Osteoblast (primary cell): ENCODE measurements around the gene ADTRP. TPM values are rescaled to one million over a fixed set of nuclear protein-coding genes. Genes with fewer than 3 reads are reported as not detected.
"Not testable (repeated sequence)": the region's sequence is repeated elsewhere in the genome, so short reads cannot be mapped to it uniquely, and the experiment has no call there.

Source experiments
- DNase-seq: peaks from one replicate; pipeline ENCODE4 v3.0.0; 2011; ENCODE audit warnings: low spot score, mixed read lengths; ENCODE audit not compliant: insufficient read length; ENCODE audit errors: missing footprints
- H2AFZ ChIP-seq: 2 replicates; pipeline ENCODE4 v1.6.0; 2011; ENCODE audit warnings: mild to moderate bottlenecking, low read length
- H3K27ac ChIP-seq: 2 replicates; pipeline ENCODE4 v1.5.1; 2011; ENCODE audit warnings: mild to moderate bottlenecking, low read depth, low read length, moderate library complexity
- H3K27me3 ChIP-seq: 2 replicates; pipeline ENCODE4 v1.6.0; 2012; ENCODE audit warnings: mild to moderate bottlenecking, control low read depth, inconsistent platforms, low read length, moderate library complexity; ENCODE audit not compliant: insufficient read depth
- H3K36me3 ChIP-seq: 2 replicates; pipeline ENCODE4 v1.5.1; 2011; ENCODE audit warnings: mild to moderate bottlenecking, low read length, control low read depth, moderate library complexity; ENCODE audit not compliant: insufficient read depth
- H3K4me1 ChIP-seq: 2 replicates; pipeline ENCODE4 v1.5.1; 2011; ENCODE audit warnings: mild to moderate bottlenecking, low read length, control low read depth, moderate library complexity; ENCODE audit not compliant: insufficient read depth
- H3K4me2 ChIP-seq: 2 replicates; pipeline ENCODE4 v1.6.0; 2011; ENCODE audit warnings: mild to moderate bottlenecking, low read length; ENCODE audit not compliant: insufficient read depth
- H3K4me3 ChIP-seq: fragments of 200-600 bp; sonication (generic); 3 replicates; pipeline ENCODE4 v1.5.1; 2012; ENCODE audit warnings: mild to moderate bottlenecking, low read length, inconsistent platforms; ENCODE audit not compliant: insufficient read depth
- H3K79me2 ChIP-seq: 2 replicates; pipeline ENCODE4 v1.6.0; 2012; ENCODE audit warnings: mild to moderate bottlenecking, low read length, control low read depth, inconsistent platforms; ENCODE audit not compliant: insufficient read depth
- H3K9me3 ChIP-seq: 2 replicates; pipeline ENCODE4 v1.5.1; 2011; ENCODE audit warnings: low read depth, low read length, control low read depth
- H4K20me1 ChIP-seq: 2 replicates; pipeline ENCODE4 v1.6.0; 2012; ENCODE audit warnings: mild to moderate bottlenecking, low read length, control low read depth; ENCODE audit not compliant: insufficient read depth
- total RNA-seq: library from RNA; depleted of rRNA; stranded (reverse); fragments of >200 nt; gene quantifications from 2 replicates; pipeline ENCODE4 v1.2.3, GENCODE V29; 2012
- TF ChIP-seq, protein P1 (sequence below): IDR thresholded peaks from 2 replicates; pipeline ENCODE4 v1.5.1; 2011; ENCODE audit warnings: mild to moderate bottlenecking, low read depth, low read length, moderate library complexity; ENCODE audit errors: extremely low read depth

ADTRP gene
- total RNA-seq, 1 donor: 0.72 TPM

DNA sequence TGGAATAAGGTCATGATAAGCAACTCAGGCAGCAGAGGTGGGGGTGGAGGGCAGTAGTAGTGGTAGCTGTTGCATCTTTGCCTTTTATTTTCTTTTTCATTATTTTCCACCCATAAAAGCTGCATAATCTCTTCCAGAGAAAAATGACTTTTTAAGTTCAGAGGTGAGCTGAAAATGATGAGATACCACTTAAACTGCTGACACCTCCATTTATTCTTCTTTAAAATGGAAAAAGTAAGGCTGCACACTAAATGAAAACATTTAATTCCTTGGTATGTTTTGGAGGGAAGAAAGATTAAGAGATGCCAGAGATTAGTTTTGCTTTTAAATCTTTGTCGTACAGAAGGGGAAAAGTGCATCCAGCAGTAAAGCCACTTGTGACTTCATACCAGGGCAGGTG is 97.2 kb downstream of the ADTRP start:
- TF ChIP-seq, protein P1, sequence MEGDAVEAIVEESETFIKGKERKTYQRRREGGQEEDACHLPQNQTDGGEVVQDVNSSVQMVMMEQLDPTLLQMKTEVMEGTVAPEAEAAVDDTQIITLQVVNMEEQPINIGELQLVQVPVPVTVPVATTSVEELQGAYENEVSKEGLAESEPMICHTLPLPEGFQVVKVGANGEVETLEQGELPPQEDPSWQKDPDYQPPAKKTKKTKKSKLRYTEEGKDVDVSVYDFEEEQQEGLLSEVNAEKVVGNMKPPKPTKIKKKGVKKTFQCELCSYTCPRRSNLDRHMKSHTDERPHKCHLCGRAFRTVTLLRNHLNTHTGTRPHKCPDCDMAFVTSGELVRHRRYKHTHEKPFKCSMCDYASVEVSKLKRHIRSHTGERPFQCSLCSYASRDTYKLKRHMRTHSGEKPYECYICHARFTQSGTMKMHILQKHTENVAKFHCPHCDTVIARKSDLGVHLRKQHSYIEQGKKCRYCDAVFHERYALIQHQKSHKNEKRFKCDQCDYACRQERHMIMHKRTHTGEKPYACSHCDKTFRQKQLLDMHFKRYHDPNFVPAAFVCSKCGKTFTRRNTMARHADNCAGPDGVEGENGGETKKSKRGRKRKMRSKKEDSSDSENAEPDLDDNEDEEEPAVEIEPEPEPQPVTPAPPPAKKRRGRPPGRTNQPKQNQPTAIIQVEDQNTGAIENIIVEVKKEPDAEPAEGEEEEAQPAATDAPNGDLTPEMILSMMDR: no peak
- Histone ChIP-seq H2AFZ (no peak overlapping the region), H3K79me2 (no peaks in the 10 kb centered on the region), H4K20me1 (no peaks in the 10 kb centered on the region), H3K4me3 (no peak overlapping the region), H3K27me3 (no peaks in the 10 kb centered on the region), H3K27ac (no peak overlapping the region), H3K4me2 (no peak overlapping the region), H3K4me1 (peaks cover 14% of the 10 kb centered on the region), H3K36me3 (no peaks in the 10 kb centered on the region), H3K9me3 (no peaks in the 10 kb centered on the region)
- DNase-seq: no peak

DNA sequence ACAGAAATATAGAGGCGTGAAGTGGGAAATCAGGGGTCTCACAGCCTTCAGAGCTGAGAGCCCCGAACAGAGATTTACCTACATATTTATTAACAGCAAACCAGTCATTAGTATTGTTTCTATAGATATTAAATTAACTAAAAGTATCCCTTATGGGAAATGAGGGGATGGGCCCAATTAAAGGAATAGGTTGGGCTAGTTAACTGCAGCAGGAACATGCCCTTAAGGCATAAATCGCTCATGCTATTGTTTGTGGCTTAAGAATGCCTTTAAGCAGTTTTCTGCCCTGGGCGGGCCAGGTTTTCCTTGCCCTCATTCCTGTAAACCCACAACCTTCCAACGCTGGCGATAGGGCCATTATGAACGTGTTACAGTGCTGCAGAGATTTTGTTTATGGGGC is 98.1 kb downstream of the ADTRP start:
- not testable (repeated sequence) for DNase-seq, H3K79me2 ChIP-seq, H3K4me3 ChIP-seq, H3K27ac ChIP-seq, H3K27me3 ChIP-seq, H4K20me1 ChIP-seq, H3K36me3 ChIP-seq, H2AFZ ChIP-seq, H3K9me3 ChIP-seq, H3K4me2 ChIP-seq, H3K4me1 ChIP-seq

GRCh38 chr6:11679099-11679498 is 99.5 kb downstream of the ADTRP start:
- Histone ChIP-seq H3K27ac (no peak overlapping the region), H3K36me3 (no peaks in the 10 kb centered on the region), H3K9me3 (no peaks in the 10 kb centered on the region), H3K4me1 (no peaks in the 10 kb centered on the region), H3K27me3 (no peaks in the 10 kb centered on the region), H3K4me2 (no peak overlapping the region), H2AFZ (no peak overlapping the region), H4K20me1 (no peaks in the 10 kb centered on the region), H3K4me3 (no peak overlapping the region), H3K79me2 (no peaks in the 10 kb centered on the region)
- TF ChIP-seq, protein P1: no peak
- no peak for DNase-seq

- H4K20me1 ChIP-seq: no peaks in the 10 kb centered on the region
- H3K36me3 ChIP-seq: no peaks in the 10 kb centered on the region
- no peaks in the 10 kb centered on the region for H3K79me2 ChIP-seq
- H3K4me1 ChIP-seq: no peaks in the 10 kb centered on the region
- DNase-seq: no peak
- H3K27me3 ChIP-seq: no peaks in the 10 kb centered on the region
- TF ChIP-seq, protein P1: no peak
- H3K9me3 ChIP-seq: no peaks in the 10 kb centered on the region
- no peak overlapping the region for H3K4me3 ChIP-seq
- H2AFZ ChIP-seq: peak overlapping the region; percentile 39
- H3K4me2 ChIP-seq: no peak overlapping the region
- H3K27ac ChIP-seq: no peak overlapping the region
These were observed 103.0 kb downstream of the ADTRP start for GRCh38 chr6:11675601-11676000.

GRCh38 chr6:11672669-11673068 is 105.9 kb downstream of the ADTRP start:
- no peaks in the 10 kb centered on the region for H3K79me2 ChIP-seq
- no peak for DNase-seq
- H3K4me3 ChIP-seq: no peak overlapping the region
- H3K4me1 ChIP-seq: no peaks in the 10 kb centered on the region
- TF ChIP-seq, protein P1: no peak
- no peaks in the 10 kb centered on the region for H3K27me3 ChIP-seq
- H3K27ac ChIP-seq: no peak overlapping the region
- no peak overlapping the region for H3K4me2 ChIP-seq
- no peaks in the 10 kb centered on the region for H3K9me3 ChIP-seq
- H4K20me1 ChIP-seq: no peaks in the 10 kb centered on the region
- no peaks in the 10 kb centered on the region for H3K36me3 ChIP-seq
- no peak overlapping the region for H2AFZ ChIP-seq
